ENCODE results near the gene MAD1L1. TPM values are rescaled to one million over a fixed set of nuclear protein-coding genes. Genes with fewer than 3 reads are reported as not detected.

MAD1L1 gene
- total RNA-seq, 2 experiments from 2014 or later = 40.0 to 44.7 TPM

- ChIA-PET CTCF (no interaction called here), POLR2A (no interaction called here)
- intact Hi-C loops (cut with micrococcal nuclease) = no loop called here
- TF ChIP-seq CTCF (IDR thresholded peaks at IDR 0.05) = no peak
- no peak for DNase-seq
- Mint-ChIP-seq H3K9me3 (peaks cover 21% of the 10 kb centered on the region), H3K4me1 (ENCODE audit: low read depth) (no peaks in the 10 kb centered on the region), H3K4me3 (no peak overlapping the region), H3K27ac (no peak overlapping the region), H3K27me3 (peaks cover 6% of the 10 kb centered on the region), H3K36me3 (ENCODE audit: low read depth) (peaks cover 3% of the 10 kb centered on the region)
- no peak for ATAC-seq
Observed at GRCh38 chr7:1798191-1798590, 434.6 kb downstream of the MAD1L1 start.

- Mint-ChIP-seq H3K27me3 (peaks cover 6% of the 10 kb centered on the region), H3K4me1 (ENCODE audit: low read depth) (no peaks in the 10 kb centered on the region), H3K9me3 (peaks cover 21% of the 10 kb centered on the region), H3K27ac (no peak overlapping the region), H3K4me3 (no peak overlapping the region), H3K36me3 (ENCODE audit: low read depth) (peaks cover 3% of the 10 kb centered on the region)
- intact Hi-C loops (cut with micrococcal nuclease) = no loop called here
- DNase-seq (no peak), ATAC-seq (no peak)
- peak; percentile 40 for TF ChIP-seq CTCF (IDR thresholded peaks at IDR 0.05)
- POLR2A ChIA-PET = no interaction called here
- CTCF ChIA-PET = interaction anchor here (0.6 kb wide), 1 partner anchor 39 kb away, joined by 3 read pairs; no protein-coding TSS in a partner anchor
Observed at GRCh38 chr7:1794888-1795542, 437.7 kb downstream of the MAD1L1 start.

GRCh38 chr7:1787681-1788235 lies 445.0 kb downstream of the MAD1L1 start:
- Mint-ChIP-seq H3K27me3 (peaks cover 7% of the 10 kb centered on the region), H3K4me1 (ENCODE audit: low read depth) (peaks cover 3% of the 10 kb centered on the region), H3K36me3 (ENCODE audit: low read depth) (no peaks in the 10 kb centered on the region), H3K27ac (no peak overlapping the region), H3K9me3 (peaks cover 5% of the 10 kb centered on the region), H3K4me3 (no peak overlapping the region)
- TF ChIP-seq CTCF (IDR thresholded peaks at IDR 0.05) = no peak
- ChIA-PET CTCF (interaction anchor here (0.6 kb wide), 1 partner anchor 233 kb away, joined by 3 read pairs; no protein-coding TSS in a partner anchor), POLR2A (no interaction called here)
- ATAC-seq (no peak), DNase-seq (no peak)
- intact Hi-C loops (cut with micrococcal nuclease) = no loop called here

GRCh38 chr7:1787241-1787640 lies 445.5 kb downstream of the MAD1L1 start:
- Mint-ChIP-seq H3K36me3 (ENCODE audit: low read depth) (no peaks in the 10 kb centered on the region), H3K27ac (no peak overlapping the region), H3K9me3 (peaks cover 5% of the 10 kb centered on the region), H3K4me1 (ENCODE audit: low read depth) (peaks cover 3% of the 10 kb centered on the region), H3K4me3 (no peak overlapping the region), H3K27me3 (peaks cover 7% of the 10 kb centered on the region)
- DNase-seq (no peak), ATAC-seq (no peak)
- intact Hi-C loops (cut with micrococcal nuclease) = no loop called here
- ChIA-PET POLR2A (no interaction called here), CTCF (no interaction called here)
- no peak for TF ChIP-seq CTCF (IDR thresholded peaks at IDR 0.05)

- peaks cover 3% of the 10 kb centered on the region for H3K4me1 Mint-ChIP-seq (ENCODE audit: low read depth)
- ATAC-seq = no peak
- peaks cover 7% of the 10 kb centered on the region for H3K27me3 Mint-ChIP-seq
- ChIA-PET CTCF (no interaction called here), POLR2A (no interaction called here)
- no peak for TF ChIP-seq CTCF (IDR thresholded peaks at IDR 0.05)
- DNase-seq = no peak
- peaks cover 5% of the 10 kb centered on the region for H3K9me3 Mint-ChIP-seq
- H3K36me3 Mint-ChIP-seq (ENCODE audit: low read depth) = no peaks in the 10 kb centered on the region
- no peak overlapping the region for H3K27ac Mint-ChIP-seq
- H3K4me3 Mint-ChIP-seq = no peak overlapping the region
- intact Hi-C loops (cut with micrococcal nuclease) = no loop called here
Observed at GRCh38 chr7:1785839-1786238, 446.9 kb downstream of the MAD1L1 start.

Measured in activated CD8-positive, alpha-beta T cell treated with anti-CD3 and anti-CD28 coated beads for 36 hours (primary cell).